HG03460 (cell line): ENCODE results near the gene STX4.
"Not testable (repeated sequence)": the region's sequence is repeated elsewhere in the genome, so short reads cannot be mapped to it uniquely, and the experiment has no call there.

Experiments used
- ATAC-seq: cut with Tn5 transposase; IDR thresholded peaks from one replicate; pipeline ENCODE4 v1.9.1; 2021; ENCODE audit not compliant: unreplicated experiment

The STX4 gene

DNA sequence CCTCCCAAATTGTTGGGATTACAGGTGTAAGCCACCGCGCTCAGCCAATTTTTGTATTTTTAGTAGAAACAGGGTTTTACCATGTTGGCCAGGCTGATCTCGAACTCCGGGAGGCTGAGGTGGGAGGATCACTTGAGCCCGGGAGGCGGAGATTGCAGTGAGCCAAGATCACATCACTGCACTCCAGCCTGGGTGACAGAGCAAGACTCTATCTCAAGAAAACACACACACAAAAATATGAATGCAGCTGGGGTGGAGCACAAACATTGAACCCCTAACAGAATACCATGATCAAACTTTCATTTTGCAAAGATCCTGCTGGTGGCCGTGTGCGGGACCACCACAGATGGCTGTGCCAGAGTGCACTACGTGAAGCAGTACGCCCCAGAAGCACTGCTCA is 15.6 kb upstream of the STX4 start:
- not testable (repeated sequence) for ATAC-seq

DNA sequence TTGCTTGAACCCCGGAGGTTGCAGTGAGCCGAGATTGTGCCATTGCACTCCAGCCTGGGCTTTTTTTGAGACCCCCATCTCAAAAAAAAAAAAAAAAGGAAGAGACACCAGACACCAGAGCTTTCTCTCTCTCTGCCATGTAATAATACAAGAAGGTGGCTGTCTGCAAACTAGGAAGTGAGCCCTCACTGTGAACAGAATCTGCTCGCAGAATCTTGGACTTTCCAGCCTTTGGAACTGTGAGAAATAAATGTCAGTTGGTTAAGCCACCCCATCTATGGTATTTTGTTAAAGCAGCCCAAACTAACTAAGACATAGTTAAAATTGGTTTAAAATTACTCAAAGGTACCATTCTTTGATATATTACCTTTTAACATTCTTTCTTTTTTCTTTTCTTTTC is 12.8 kb upstream of the STX4 start:
- no peak for ATAC-seq

DNA sequence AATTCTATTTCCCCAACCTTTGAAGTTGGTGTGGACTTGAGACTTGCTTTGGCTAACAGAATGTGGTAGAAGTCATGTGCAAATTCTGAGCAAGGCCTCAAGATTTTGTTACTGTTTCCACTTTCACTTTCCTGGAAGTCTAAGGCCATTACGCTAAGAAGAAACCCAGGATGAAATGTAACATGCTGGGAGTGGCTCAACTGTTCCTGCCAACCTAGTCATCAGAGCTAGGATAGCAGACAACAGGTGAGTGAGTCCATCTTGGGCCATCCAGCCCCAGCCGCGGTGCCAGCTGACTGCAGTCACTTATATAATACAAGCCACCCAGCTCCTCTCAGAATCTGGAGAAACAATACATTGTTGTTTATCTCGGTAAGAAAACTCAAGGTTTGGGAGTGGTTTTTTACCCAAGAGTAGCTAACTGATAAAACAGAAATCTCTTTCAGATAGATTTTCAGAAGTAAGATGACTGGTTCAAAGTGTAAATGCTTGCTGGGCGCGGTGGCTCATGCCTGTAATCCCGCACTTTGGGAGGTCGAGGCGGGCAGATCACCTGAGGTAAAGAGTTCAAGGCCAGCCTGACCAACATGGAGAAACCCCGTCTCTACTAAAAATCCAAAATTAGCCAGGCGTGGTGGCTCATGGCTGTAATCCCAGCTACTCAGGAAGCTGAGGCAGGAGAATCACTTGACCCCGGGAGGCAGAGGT is 10.7 kb upstream of the STX4 start:
- no peak for ATAC-seq

DNA sequence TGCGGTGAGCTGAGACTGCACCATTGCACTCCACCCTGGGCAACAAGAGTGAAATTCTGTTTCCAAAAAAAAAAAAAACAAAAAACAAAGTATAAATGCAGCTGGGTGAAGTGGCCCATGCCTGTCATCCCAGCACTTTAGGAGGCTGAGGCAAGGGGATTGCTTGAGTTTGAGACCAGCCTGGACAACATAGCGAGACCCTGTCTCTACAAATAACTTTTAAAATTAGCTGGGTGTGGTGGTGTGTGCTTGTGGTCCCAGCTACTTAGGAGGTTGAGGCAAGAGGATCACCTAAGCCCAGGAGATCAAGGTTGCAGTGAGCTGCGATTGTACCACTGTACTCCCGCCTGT is 10.1 kb upstream of the STX4 start:
- no peak for ATAC-seq

DNA sequence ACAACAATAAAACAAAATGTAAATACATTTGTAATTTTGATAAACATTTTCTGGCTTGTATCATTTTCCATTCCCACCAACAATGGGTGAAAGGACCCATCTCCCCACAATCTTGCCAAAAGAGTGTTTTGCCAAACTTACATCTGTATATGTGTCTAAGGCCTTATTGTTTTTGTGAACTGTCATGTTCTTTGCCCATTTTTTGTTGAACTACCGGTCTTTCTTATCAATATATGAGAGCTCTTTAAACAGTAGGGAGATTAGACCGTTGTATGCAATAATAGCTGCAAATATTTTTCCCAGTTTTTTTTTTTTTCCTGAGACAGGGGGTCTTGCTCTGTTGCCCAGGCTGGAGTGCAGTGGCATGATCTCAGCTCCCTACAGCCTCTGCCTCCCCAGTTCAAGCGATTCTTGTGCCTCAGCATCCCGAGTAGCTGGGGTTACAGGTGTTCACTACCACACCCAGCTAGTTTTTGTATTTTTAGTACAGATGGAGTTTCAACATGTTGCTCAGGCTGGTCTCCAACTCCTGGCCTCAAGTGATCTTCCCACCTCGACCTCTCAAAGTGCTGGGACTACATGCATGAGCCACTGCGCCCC is 9.6 kb upstream of the STX4 start:
- no peak for ATAC-seq

DNA sequence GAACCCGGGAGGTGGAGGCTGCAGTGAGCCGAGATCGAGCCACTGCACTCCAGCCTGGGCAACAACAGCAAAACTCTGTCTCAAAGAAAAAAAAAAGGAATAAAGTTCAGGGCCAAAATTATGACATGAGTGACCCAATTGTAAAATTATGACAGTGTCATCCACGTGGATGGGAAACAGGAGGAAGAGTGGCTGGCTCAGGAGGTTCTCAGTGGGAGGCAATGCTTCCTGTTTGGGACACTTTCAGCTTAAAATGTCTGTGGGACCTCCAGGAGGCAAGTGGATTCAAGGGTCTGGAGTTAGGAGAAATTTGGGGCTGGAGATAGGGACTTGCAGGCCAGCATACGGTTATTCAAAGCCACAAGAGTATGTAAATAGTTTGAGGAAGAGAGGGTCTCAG is 8.0 kb upstream of the STX4 start:
- ATAC-seq, result no peak

DNA sequence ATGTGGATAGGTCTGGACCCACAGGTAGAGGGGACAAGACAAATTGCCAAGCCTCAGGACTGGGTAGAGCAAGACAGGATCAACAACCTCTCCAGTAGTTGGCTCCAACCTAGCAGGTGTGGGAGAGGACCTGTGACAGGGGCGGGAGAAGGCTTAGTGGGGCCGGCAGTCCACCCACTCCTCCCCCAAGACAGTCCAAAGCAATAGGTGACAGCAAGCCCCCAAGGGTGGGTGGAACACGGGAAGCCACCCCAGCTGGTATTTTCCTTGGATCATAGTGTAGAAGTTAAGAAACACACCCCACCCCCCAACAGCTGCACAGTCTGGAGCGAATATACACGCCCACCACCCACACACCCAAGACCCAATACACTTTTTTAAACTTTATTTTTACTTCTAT is 4.1 kb upstream of the STX4 start:
- ATAC-seq, result no peak

DNA sequence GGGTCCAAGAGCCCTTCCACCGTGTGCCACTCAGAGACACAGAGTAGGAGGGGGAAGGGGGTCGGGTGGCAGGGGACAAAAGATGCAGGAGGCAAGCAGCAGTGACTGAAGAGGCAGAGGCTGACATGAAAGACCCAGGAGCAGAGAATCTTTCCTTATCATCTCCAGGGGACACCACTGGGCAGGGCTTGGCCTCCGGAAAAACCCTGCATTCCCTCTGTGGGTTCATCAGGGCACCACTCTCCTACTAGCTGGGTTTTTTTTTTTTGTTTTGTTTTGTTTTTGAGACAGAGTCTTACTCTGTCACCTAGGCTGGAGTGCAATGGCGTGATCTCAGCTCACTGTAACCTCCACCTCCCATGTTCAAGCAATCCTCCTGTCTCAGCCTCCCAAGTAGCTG is 2.1 kb upstream of the STX4 start:
- ATAC-seq, result no peak

DNA sequence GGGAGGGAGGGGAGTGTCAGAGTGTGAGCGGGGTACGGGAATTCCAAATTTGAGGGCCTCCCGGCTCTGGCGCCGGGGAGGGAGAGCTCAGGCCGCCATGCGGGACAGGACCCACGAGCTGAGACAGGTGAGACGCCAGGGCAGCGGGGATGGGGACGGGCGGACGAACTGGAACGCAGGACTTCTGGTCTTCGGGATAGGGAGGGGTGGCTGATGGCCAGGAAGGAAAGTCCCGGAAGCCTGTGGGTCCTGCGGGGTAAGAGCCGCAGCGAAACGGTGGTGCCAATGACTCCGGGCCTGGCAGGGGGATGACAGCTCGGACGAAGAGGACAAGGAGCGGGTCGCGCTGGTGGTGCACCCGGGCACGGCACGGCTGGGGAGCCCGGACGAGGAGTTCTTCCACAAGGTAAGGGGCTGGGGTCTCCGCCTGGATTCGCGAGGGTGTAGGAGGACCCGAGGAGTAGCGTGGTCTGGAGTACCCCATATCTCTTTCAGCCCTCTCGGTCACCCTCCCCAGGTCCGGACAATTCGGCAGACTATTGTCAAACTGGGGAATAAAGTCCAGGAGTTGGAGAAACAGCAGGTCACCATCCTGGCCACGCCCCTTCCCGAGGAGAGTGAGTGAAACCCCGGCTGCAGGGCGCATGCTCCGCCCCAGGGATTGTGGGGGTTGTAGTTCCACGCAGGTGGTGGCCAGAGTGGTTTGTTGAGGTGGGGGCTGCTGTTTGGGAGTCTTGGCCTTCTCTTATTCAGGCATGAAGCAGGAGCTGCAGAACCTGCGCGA is 543 bp downstream of the STX4 start:
- ATAC-seq, result peak; percentile 41

DNA sequence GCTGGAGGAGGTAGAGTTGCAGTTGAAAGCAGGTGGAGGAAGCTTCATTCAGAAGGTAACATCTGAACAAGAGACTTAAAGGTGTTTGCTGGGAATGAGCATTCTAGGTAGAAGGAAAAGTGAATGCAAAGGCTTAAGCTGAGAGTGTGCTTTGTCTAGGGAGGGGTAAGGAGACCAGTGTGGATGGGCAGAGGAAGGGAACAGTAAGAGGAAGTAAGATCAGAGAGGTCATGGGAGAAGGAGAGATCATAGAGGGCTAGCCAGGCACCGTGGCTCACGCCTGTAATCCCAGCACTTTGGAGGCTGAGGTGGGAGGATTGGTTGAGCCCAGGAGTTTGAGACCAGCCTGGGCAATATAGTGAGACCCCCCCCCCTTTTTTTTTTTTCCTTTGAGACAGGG is 3.3 kb downstream of the STX4 start:
- ATAC-seq, result no peak

DNA sequence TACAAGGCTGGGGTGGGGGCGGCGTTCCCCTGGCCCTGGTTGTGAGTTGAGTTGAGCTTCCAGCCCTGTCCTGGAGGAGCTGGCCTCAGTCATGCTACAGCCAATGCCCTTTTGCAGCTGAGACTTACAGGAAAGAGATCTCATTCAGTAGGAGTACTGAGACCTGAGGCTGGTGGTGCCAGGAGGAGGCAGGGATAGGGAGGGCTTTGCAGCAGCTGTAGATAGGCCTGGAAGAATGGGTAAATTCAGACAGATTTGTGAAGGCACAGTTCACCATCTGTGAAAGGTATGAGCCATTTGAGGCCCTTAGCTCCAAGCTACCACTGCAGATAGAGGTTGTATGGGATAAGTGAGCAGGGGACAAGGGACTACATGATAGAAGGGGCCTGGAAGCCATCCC is 5.6 kb downstream of the STX4 start:
- no peak for ATAC-seq

DNA sequence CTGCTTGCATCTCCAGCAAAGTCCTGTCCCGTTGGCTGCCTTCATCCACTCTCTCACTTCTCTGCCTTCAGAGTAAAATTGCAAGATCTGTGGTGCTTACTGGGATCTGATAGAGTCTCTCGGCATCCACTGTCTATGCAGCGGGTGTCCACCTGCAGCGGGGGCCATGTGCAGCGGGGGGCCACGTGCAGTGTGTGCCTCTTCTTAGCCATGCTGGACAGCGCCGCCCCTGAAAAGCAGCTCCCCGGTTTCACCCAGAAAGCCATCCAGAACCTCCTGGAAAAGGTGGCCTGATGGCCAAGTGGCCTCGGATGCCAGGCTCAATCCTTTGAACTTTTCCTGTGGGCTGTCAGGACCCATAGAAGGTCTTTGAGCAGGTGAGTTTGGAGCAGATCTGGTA is 9.5 kb downstream of the STX4 start:
- ATAC-seq, result no peak

DNA sequence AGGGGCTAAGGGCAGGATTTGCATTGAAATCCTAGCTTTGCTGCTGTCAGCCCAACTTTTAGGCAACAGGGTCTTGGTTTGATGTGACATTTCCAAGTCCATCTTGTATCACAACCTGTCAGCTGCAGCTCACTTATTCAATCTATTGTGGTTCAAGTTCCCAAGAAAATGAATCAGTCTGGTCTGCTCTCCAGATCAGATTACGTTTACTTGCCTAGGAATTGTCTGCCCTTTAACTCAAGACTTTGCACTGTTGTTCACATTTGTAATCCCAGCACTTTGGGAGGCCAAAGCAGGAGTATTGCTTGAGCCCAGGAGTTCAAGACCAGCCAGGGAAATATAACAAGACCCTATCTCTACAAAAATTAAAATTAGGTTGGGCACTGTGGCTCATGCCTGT is 10.0 kb downstream of the STX4 start:
- no peak for ATAC-seq

DNA sequence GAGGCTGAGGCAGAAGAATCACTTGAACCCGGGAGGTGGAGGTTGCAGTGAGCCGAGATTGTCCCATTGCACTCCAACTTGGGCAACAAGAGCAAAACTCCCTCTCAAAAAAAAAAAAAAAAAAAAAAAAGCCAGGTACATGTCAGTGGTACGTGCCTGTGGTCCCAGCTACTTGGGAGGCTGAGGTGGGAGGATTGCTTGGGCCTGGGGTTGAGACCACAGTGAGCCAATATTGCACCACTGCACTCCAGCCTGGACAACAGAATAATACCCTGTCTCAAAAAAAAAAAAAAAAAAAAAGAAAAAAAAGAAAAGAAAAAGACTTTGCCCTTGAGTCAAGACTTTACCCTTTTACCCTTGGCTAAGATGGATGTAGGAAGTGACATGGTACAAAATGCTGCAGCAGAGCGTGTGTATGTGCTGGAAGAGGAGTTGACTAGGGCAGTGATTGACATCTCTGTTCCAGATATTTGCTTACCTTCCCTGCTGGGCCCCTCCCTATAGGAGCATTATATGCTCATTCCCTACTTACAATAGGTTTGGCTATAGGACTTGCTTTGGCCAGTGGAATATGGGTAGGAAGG is 10.6 kb downstream of the STX4 start:
- no peak for ATAC-seq

DNA sequence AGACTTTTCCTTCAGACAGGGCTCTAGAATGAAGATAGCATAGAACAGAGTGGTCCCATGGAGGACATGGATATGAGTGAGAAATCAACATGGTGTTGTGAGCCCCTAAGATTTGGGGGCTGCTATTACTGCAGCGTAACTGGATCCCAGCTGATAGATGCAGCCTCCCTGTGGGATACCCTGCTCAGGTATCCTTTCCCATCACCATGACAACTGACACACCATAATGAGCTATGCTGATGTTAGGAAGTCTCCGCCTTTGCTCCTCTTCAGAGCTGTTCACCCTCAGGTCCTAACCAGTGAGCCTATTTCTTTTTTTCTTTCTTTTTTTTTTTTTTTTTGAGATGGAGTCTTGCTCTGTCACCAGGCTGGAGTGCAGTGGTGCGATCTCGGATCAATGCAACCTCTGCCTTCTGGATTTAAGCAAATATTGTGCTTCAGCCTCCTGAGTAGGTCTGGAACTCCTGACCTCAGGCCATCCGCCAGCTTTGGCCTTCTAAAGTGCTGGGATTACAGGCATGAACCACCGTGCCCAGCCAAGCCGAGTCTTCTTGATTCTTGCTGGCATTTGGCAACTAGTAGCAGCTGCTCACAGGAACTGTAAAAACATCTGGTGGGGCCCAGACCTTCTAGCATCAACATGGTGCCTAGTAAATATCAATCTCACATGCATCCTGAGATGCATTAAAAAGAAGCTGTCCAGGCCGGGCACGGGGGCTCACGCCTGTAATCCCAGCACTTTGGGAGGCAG is 17.1 kb downstream of the STX4 start:
- ATAC-seq, result no peak

DNA sequence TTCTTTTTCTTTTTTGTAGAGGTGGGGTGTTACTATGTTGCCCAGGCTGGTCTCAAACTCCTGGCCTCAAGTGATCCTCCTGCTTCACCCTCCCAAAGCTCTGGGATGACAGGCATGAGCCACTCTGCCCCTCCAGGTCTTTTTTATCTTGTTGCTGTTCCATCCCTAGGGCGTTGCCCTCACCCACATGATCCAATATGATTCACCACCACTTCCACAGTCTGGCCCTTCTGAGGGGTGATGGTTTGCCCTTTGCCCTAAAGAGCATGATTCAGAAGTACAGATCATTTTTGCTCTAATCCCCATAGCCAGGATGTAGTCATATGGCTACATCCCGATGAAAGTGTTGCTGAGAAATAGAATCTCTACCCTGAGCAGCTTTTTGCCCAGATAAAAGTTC is 18.8 kb downstream of the STX4 start:
- no peak for ATAC-seq

DNA sequence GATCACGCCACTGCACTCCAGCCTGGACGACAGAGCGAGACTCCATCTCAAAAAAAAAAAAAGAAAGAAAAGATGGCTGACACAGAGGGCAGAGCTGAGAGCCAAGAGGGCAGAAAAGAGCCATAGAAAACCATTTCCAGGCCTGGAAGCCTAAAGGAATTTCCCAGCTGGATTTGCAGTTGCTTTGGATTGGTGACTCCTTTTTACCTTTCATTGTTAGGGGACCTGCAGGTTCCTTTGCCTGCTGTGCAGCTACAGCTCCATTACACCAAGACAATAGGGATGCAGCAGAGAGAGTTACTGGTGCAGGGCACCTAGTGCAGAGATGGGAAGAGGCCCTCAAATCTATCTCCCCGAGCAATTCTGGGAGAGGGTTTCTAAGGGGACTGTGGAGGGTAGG is 22.3 kb downstream of the STX4 start:
- no peak for ATAC-seq

DNA sequence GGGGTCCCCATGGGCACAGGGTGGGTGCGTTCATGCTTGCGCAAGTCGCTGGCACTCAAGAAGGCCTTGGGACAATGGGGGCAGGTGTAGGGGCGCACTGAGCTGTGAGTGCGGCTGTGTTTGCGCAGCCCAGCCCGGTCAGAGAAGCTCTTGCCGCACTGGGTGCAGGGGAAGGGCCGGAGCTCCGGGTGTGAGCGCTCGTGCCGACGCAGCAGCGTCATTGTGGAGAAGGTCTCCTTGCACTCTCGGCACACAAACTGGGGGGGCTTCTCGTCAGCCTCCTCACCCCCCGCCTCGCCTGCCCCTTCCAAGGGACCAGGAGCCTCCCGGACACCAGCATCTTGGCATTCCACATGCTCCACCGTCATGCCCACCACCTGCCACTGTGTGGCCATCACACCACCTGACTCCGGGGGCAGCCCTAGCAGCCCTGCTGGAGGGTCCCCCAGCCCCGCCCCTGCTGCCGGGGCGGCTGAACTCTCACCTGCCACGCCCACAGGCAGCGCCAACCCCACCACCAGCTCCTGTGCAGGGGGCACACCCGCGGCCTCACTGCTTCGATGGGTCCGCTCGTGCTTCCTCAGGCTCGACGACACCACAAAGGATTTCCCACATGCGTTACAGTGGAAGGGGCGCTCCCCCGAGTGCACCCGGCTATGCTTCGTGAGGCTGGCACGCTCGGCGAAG is 27.9 kb downstream of the STX4 start:
- no peak for ATAC-seq

DNA sequence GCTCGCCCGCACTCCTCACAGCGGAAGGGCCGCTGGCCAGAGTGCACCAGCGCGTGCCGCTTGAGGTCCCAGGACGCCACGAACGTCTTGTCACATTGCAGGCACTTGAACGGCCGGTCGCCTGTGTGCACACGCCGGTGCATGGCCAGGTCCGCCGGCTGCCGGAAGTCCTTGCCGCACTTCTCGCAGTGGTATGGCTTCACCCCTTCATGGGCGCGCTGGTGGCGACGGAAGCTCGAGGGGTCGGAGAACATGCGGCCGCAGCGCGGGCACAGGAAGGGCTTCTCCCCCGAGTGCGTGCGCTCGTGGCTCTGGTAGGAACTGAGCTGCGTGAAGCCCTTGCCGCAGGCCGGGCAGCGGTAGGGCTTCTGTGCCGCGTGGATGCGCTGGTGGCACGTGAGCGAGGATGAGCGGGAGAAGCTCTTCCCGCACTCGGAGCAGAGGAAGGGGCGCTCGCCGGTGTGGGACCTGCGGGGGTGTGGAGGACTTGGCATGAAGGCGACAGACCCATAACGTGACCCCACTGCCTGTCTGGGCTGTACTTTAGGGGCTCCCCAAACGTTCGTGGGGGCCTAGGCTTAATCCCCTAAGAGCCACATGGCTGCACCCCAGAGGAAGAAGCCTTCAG is 28.6 kb downstream of the STX4 start:
- ATAC-seq, result no peak

DNA sequence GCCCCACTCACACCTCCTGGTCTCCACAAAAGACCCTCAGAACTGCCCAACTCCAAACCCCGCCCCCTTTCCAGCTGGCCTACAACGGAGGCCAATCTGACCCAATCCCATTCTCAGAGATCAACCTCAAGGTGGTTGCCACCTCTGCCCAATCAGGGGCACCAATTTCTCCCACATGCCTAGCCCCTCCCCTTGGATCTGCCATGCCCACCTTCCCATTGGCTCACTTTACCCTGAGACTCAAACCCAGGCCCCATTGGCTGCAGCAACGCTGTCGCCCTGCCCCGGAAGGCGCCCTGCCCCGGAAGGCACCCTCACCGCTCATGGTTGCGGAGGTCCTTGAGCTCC is 30.1 kb downstream of the STX4 start:
- ATAC-seq, result no peak
